Muscle of back (tissue), 11 donors: ENCODE results near the gene GPR87. TPM values are rescaled to one million over a fixed set of nuclear protein-coding genes. Genes with fewer than 3 reads are reported as not detected.
A peak's percentile ranks its signal among the peaks of the same experiment; 100 is the strongest.

Source experiments
- DNase-seq, 3 donors: peaks; one replicate each; pipeline versions ENCODE4 v3.0.0 to v3.0.0-alpha.2; 2013
- polyA plus RNA-seq, 10 donors: library from polyadenylated mRNA; unstranded; fragments of 120-200 nt; gene quantifications; one replicate each; pipeline ENCODE4 v1.2.1, GENCODE V29; 2013; ENCODE audit not compliant: insufficient read length in 10 of 10

GPR87 gene
- polyA plus RNA-seq, 10 donors = 1.9 to 2.5 TPM; not detected in 8

DNA sequence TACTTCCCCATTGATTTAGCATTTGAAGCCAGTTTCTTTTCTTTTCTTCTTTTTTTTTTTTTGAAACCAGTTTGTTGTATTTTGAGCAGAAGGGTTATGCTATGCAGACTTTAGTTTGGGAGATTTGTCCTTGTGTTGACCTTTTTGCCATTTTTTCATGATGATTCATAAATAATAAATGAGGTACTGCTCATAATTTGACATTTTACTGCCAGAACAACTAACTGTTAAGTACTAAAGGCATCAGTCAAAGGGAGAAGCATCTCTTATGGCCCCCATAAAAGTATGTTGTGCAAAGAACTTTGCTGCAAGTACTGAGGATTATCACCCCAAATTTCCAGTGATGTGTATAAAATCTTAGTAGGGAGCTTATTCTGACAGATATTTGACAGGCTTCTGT lies 1.7 kb upstream of the GPR87 start:
- DNase-seq = peak in 1 of 3 donors; percentile 52

GRCh38 chr3:151315846-151316245 lies 774 bp downstream of the GPR87 start:
- DNase-seq = no peak

- DNase-seq = no peak
These were observed 1.5 kb downstream of the GPR87 start for GRCh38 chr3:151315136-151315535.

DNA sequence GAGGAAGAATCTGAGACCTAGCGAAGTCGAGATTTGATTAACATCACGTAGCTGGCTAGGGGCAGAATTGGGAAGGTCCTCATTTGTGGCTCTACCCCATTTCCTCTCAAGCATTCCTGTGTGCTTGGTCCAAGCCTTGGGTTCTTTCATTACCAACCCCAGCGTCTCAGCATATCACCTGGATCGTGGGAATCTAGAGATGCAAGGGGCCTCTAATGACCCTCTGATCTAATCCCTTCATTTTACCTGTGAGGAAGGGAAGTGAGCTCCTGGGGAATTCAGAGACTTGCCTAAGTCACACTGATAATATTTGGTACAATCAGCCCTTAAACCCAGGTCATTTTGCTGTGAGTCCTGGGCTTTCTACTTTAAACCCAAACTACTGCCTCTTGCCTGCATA lies 2.0 kb downstream of the GPR87 start:
- no peak for DNase-seq

- no peak for DNase-seq
These were observed 2.5 kb downstream of the GPR87 start for GRCh38 chr3:151314137-151314536.

DNA sequence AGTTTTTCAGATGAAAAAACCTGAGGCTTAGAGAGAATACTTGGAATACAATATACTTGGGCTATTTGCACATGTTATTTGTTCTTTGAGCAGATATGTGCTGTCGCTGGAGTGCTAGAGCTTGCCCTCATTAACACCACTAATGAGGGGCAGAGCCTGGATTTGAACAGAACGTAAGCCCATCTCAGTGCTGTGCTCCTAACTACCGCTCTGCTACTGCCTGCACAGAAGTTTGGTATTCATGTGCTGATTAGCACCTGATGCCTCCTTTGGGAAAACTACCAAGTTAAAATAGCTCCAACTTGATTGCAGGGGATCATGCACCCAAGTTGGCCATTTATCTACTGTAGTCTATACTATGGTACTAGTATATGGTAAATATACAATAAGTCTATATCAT lies 3.6 kb downstream of the GPR87 start:
- DNase-seq = no peak

DNA sequence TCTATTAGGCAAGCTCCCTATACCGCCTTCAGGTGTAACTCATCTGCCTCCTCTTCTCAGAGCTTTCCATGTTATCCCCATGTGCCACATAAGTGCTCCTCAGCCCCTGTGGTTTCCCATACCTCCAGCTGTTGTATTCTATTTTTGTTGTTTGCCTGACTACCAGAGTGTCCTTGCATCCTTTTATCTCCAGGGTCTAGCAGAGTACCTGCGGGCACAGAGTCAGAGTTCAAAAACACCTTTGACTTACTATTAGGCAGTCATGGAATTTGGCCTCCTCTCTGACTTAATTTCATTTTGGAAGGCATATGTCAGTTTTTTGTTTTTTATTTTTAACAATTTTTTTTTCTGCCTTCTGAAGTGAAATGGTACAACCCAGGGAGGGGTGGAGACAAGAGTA lies 7.1 kb downstream of the GPR87 start:
- no peak for DNase-seq

DNA sequence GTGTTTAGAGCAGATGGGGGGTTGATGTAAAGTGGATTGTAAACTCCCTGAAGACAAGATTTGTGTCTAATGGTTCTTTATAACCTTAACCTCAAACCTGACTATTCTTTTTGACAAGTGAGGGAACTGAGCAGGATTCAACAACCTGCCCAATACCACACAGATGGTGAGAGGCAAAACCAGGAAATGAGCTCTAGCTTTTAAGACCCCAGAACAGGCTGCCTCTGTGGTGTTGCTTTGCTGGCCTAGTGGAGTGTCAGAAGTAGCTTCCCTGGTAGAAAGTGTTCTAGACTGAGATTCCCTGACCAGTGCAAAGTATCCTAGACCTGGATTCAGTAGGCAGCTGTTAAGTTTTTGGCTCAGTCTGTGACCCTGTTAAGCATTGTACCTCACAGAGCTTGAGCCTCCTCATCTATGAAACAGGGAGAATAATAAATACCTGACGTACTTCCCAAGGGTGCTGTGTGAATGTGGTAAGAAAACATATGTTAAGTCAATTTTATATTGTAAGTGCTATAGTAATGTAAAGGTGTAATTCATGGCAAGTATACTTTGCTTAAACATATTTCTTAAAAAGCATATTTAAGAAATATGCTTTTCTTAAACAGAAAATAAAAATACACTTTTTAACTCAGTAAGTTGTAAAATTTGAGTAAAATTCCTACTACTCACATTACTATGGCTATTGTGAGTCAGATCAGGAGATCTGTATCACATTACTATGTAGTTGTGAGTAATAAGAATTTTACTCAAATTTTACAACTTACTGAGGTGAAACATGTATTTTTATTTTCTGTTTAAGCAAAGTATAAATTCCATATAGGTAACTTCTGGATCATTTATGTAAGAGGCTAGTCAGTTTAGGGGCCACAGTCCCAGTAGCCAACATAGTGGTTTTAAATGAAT lies 8.8 kb downstream of the GPR87 start:
- no peak for DNase-seq

DNA sequence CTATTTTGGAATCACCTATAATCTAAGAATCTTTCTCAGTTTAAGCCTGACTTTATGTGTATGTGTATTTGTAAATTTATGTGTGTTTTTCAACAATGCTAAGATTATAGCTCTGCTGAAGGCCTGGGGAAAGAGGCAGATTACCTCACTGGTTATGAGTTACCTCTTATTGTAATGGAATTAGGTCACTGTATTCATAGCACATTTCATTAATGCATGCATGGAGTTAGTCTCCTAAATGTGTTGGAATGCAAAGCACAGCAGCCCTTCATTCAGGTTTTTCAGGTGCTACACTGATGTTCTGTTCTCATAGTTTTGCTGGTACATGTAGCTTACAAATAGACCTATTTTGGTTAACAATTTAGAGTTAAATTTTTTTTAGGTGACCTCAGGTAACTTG lies 9.5 kb downstream of the GPR87 start:
- DNase-seq = no peak

GRCh38 chr3:151306168-151306810 lies 10.3 kb downstream of the GPR87 start:
- DNase-seq = no peak

- no peak for DNase-seq
These were observed 10.9 kb downstream of the GPR87 start for GRCh38 chr3:151305775-151306151.

- peak in 1 of 3 donors; percentile 95 for DNase-seq
These were observed 11.4 kb downstream of the GPR87 start for GRCh38 chr3:151305060-151305774.

- DNase-seq = no peak
These were observed 12.9 kb downstream of the GPR87 start for GRCh38 chr3:151303751-151304150.

GRCh38 chr3:151301787-151302186 lies 14.8 kb downstream of the GPR87 start:
- peak in 1 of 3 donors; percentile 49 for DNase-seq

- no peak for DNase-seq
These were observed 16.1 kb downstream of the GPR87 start for GRCh38 chr3:151300539-151300938.

GRCh38 chr3:151299006-151299405 lies 17.6 kb downstream of the GPR87 start:
- DNase-seq = no peak

DNA sequence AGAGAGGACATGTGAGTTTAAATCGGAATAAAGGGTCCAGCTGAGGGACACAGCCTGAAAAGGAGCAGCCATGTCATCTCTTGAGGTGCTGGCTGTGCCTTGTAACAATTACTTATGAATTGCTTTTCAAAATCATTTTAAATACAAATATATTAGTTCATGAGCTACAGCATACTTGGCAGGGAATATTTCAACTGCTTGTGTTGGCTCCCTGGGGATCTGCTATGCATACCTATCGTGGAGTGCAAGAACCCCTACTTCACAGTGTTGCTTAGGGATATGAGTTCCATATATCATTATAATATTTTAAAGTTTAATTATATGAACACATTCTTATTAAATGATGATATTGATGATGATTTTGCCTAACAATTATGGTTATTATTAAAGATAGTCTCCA lies 19.2 kb downstream of the GPR87 start:
- DNase-seq = no peak

GRCh38 chr3:151296226-151296625 lies 20.4 kb downstream of the GPR87 start:
- DNase-seq = no peak

- DNase-seq = no peak
These were observed 23.5 kb downstream of the GPR87 start for GRCh38 chr3:151293127-151293526.

DNA sequence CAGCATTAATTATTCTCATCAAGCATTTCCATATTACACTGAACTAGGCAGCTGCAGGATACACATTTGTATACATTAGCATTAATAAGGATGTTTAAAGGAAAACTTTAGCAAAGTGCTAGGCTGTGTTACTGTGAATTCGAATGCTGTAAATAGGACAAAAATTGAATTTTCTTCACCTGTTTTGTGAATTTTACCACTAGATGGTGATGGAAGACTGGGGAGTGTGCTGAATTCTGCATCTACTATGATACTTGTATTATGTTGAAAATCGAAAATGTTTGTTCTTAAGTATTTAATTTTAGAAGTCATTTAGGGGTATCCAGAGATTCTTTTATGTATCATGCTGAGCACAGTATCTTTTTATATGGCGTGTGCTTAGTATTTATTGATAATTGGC lies 25.9 kb downstream of the GPR87 start:
- DNase-seq = peak in 2 of 3 donors; percentile 46 to 60

- DNase-seq = no peak
These were observed 27.2 kb downstream of the GPR87 start for GRCh38 chr3:151289445-151289844.

GRCh38 chr3:151285940-151286339 lies 30.7 kb downstream of the GPR87 start:
- DNase-seq = no peak
